HepG2 (cell line): ENCODE measurements around the gene QKI.

Experiments used
- ARNT ChIP-seq: fragments of 450-650 bp; IDR thresholded peaks from 2 replicates; pipeline ENCODE4 v1.6.1; 2017
- CTCF ChIP-seq: sonication (generic); formaldehyde crosslinking; IDR thresholded peaks from 2 replicates; pipeline ENCODE4 v1.5.0; 2020; ENCODE audit warnings: mild to moderate bottlenecking, missing genetic modification reagents, moderate library complexity
- ETV5 ChIP-seq: IDR thresholded peaks from 2 replicates; pipeline ENCODE4 v1.6.1; 2018; ENCODE audit warnings: missing biosample characterization, missing genetic modification reagents, inconsistent platforms, borderline replicate concordance
- PAWR ChIP-seq: sonication (generic); formaldehyde crosslinking; IDR thresholded peaks from 2 replicates; pipeline ENCODE4 v1.4.0; 2020; ENCODE audit warnings: missing genetic modification reagents, mild to moderate bottlenecking, borderline replicate concordance
- ZNF432 ChIP-seq: sonication (generic); formaldehyde crosslinking; IDR thresholded peaks from 2 replicates; pipeline ENCODE4 v1.5.0; 2020; ENCODE audit warnings: missing genetic modification reagents, mild to moderate bottlenecking, borderline replicate concordance

GRCh38 chr6:163545370-163545769 is 130.9 kb downstream of the QKI start:
- TF ChIP-seq ETV5 (CRISPR knock-in tag) (no peak), ARNT (no peak), ZNF432 (no peak), CTCF (CRISPR knock-in tag) (no peak), PAWR (no peak)
